Transverse colon (tissue), 4 donors: Measurements from ENCODE around the gene TRPM6. TPM values are rescaled to one million over a fixed set of nuclear protein-coding genes. Genes with fewer than 3 reads are reported as not detected.

Experiments
- DNase-seq: peaks from one replicate; pipeline ENCODE4 v3.0.0-alpha.2; 2019
- H3K27ac ChIP-seq, 4 donors: fragments of 200-600 bp; sonication (generic); 2 replicates each; pipeline ENCODE4 v1.5.1; 2016 to 2018; ENCODE audit warnings: inconsistent platforms in 4 of 4
- H3K27me3 ChIP-seq: fragments of 200-600 bp; sonication (generic); 2 replicates; pipeline ENCODE4 v1.5.1; 2017; ENCODE audit warnings: inconsistent platforms
- H3K36me3 ChIP-seq, 4 donors: fragments of 200-600 bp; sonication (generic); 2 replicates each; pipeline ENCODE4 v1.5.1; 2017 to 2019; ENCODE audit warnings: inconsistent platforms in 4 of 4
- H3K4me1 ChIP-seq, 4 donors: fragments of 200-600 bp; sonication (generic); 2 replicates each; pipeline ENCODE4 v1.5.1; 2017 to 2020; ENCODE audit warnings: inconsistent platforms in 4 of 4
- H3K4me3 ChIP-seq, 4 donors: fragments of 200-600 bp; sonication (generic); 1 replicate in 1 of 4; 2 replicates in 3 of 4; pipeline versions ENCODE4 v1.5.1 to v1.6.1; 2017 to 2019; ENCODE audit warnings: inconsistent platforms in 4 of 4
- H3K9me3 ChIP-seq, 2 donors: fragments of 200-600 bp; sonication (generic); 2 replicates each; pipeline ENCODE4 v1.5.1; 2017 to 2019; ENCODE audit warnings: inconsistent platforms in 2 of 2
- CTCF ChIP-seq, 5 experiments: fragments of 200-600 bp in 3 of 5; fragments of 450-650 bp in 2 of 5; sonication (generic) in 3 of 5; IDR thresholded peaks; 1 replicate in 2 of 5; 2 replicates in 3 of 5; pipeline ENCODE4 v1.5.1; 2016 to 2017; ENCODE audit warnings: antibody characterized with exemption in 5 of 5, inconsistent platforms in 3 of 5, mild to moderate bottlenecking in 2 of 5, moderate library complexity in 1 of 5
- EP300 ChIP-seq: sonication (generic); formaldehyde crosslinking; IDR thresholded peaks from one replicate; pipeline ENCODE4 v1.6.1; 2017; ENCODE audit warnings: antibody characterized with exemption, low read depth
- POLR2A ChIP-seq: fragments of 450-650 bp; IDR thresholded peaks from one replicate; pipeline ENCODE4 v1.6.1; 2016; ENCODE audit warnings: antibody characterized with exemption, mild to moderate bottlenecking, moderate library complexity
- POLR2AphosphoS5 ChIP-seq, 3 donors: sonication (generic); formaldehyde crosslinking; IDR thresholded peaks; one replicate each; pipeline ENCODE4 v1.6.1; 2016; ENCODE audit warnings: antibody characterized with exemption in 3 of 3
- WGBS, 2 donors: methylation state at CpG; one replicate each; pipeline ENCODE4 v1.1.5; 2018; ENCODE audit warnings: low coverage in 1 of 2; 5-methylcytosine and 5-hydroxymethylcytosine counted together
- in situ Hi-C, 4 donors: fragments of 200-750 bp; cut with MboI; loops; one replicate each; pipeline versions ENCODE4 v1.15.0 to v1.15.1; 2017; ENCODE audit warnings: low sequenced_read_pairs in 3 of 4, low pct_ligation_motif_present in 1 of 4, low pct_unique_long_range_greater_than_20kb in 1 of 4
- intact Hi-C: fragments of 100-400 bp; cut with DNase I; formaldehyde crosslinking; loops from one replicate; pipeline ENCODE4 v1.15.1; 2023; ENCODE audit warnings: low total_unique reads
- total RNA-seq, 4 donors: library from RNA; depleted of rRNA; stranded (reverse); fragments of >200 nt; gene quantifications; one replicate each; pipeline ENCODE4 v1.1.0, GENCODE V29; 2016

The TRPM6 gene
- total RNA-seq, 4 donors from 2014 or later = 21.5 to 122 (median 51.6) TPM

GRCh38 chr9:74760031-74760700 lies 127.6 kb downstream of the TRPM6 start:
- Histone ChIP-seq H3K27ac (no peak overlapping the region), H3K9me3 (no peaks in the 10 kb centered on the region), H3K36me3 (no peaks in the 10 kb centered on the region), H3K27me3 (no peaks in the 10 kb centered on the region), H3K4me3 (no peak overlapping the region), H3K4me1 (no peaks in the 10 kb centered on the region)
- DNase-seq = no peak
- intact Hi-C loops (no loop called here), in situ Hi-C loops (no loop called here)
- WGBS, 2 donors = 88 to 96% methylated on average over 2 to 3 of the region's 3 CpGs
- TF ChIP-seq POLR2A = no peak
- TF ChIP-seq EP300 = no peak
- no peak for TF ChIP-seq POLR2AphosphoS5 (IDR thresholded peaks at IDR 0.05)
- TF ChIP-seq CTCF (IDR thresholded peaks at IDR 0.05) = no peak

GRCh38 chr9:74755999-74756398 lies 131.7 kb downstream of the TRPM6 start:
- WGBS, 2 donors = 91 to 100% methylated on average over 3 of the region's 3 CpGs
- Histone ChIP-seq H3K4me3 (no peak overlapping the region), H3K9me3 (no peaks in the 10 kb centered on the region), H3K36me3 (no peaks in the 10 kb centered on the region), H3K27ac (no peak overlapping the region), H3K4me1 (no peaks in the 10 kb centered on the region), H3K27me3 (no peaks in the 10 kb centered on the region)
- in situ Hi-C loops (no loop called here), intact Hi-C loops (no loop called here)
- DNase-seq = no peak
- TF ChIP-seq POLR2A (no peak), POLR2AphosphoS5 (IDR thresholded peaks at IDR 0.05) (no peak), CTCF (IDR thresholded peaks at IDR 0.05) (no peak), EP300 (no peak)

- Histone ChIP-seq H3K4me1 (no peaks in the 10 kb centered on the region), H3K27me3 (no peaks in the 10 kb centered on the region), H3K27ac (no peak overlapping the region), H3K9me3 (no peaks in the 10 kb centered on the region), H3K4me3 (no peak overlapping the region), H3K36me3 (no peaks in the 10 kb centered on the region)
- in situ Hi-C loops (no loop called here), intact Hi-C loops (no loop called here)
- DNase-seq = no peak
- no peak for TF ChIP-seq POLR2A
- no peak for TF ChIP-seq POLR2AphosphoS5 (IDR thresholded peaks at IDR 0.05)
- no peak for TF ChIP-seq CTCF (IDR thresholded peaks at IDR 0.05)
- TF ChIP-seq EP300 = no peak
Measured at GRCh38 chr9:74755355-74755754, 132.4 kb downstream of the TRPM6 start.

GRCh38 chr9:74753650-74754049 lies 134.1 kb downstream of the TRPM6 start:
- no peaks in the 10 kb centered on the region for H3K4me1 ChIP-seq
- intact Hi-C loops (no loop called here), in situ Hi-C loops (no loop called here)
- H3K9me3 ChIP-seq = no peaks in the 10 kb centered on the region
- 68 to 72% methylated on average over 5 to 6 of the region's 6 CpGs for WGBS, 2 donors
- H3K27me3 ChIP-seq = no peaks in the 10 kb centered on the region
- H3K36me3 ChIP-seq = no peaks in the 10 kb centered on the region
- TF ChIP-seq POLR2A = no peak
- no peak for TF ChIP-seq EP300
- DNase-seq = no peak
- no peak overlapping the region for H3K27ac ChIP-seq
- H3K4me3 ChIP-seq = no peak overlapping the region

- TF ChIP-seq EP300 = no peak
- no peak for TF ChIP-seq POLR2A
- TF ChIP-seq CTCF (IDR thresholded peaks at IDR 0.05) = no peak
- no peaks in the 10 kb centered on the region for H3K36me3 ChIP-seq
- no peak overlapping the region for H3K4me3 ChIP-seq
- no peaks in the 10 kb centered on the region for H3K27me3 ChIP-seq
- no peaks in the 10 kb centered on the region for H3K9me3 ChIP-seq
- no peaks in the 10 kb centered on the region for H3K4me1 ChIP-seq
- WGBS, 2 donors = 70 to 77% methylated on average over 4 of the region's 4 CpGs
- DNase-seq = no peak
- intact Hi-C loops (no loop called here), in situ Hi-C loops (no loop called here)
- no peak overlapping the region for H3K27ac ChIP-seq
Measured at GRCh38 chr9:74748966-74749365, 138.8 kb downstream of the TRPM6 start.
